Activated CD4-positive, alpha-beta T cell treated with anti-CD3 and anti-CD28 coated beads, Interleukin-2, Interleukin-6, amounts not matched to agents 100 ng/mL and 50 ng/mL, durations not matched to agents 16 hours and 8 hours (primary cell): ENCODE measurements around the gene SLC17A1.

Experiments used
- DNase-seq: peaks from one replicate; pipeline ENCODE4 v3.0.0-alpha.2; 2020

Gene SLC17A1

DNA sequence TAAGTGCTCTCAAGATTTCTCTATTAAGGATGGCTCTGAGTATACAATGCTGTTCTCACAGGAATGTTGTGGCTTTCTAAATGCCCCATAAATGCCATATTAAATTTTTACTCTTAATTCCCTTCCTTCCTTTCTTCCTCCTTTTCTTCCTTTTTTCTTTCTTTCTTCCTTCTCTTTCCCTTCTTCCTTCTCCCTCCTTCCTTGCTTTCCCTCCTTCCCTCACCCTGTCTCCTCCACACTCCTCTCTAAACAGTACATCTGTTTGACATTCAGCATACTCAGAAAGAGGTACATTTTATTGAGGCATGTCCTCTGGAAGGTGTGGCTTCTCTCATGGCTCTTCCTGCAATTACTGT, 433 bp upstream of the SLC17A1 start:
- DNase-seq, result no peak

DNA sequence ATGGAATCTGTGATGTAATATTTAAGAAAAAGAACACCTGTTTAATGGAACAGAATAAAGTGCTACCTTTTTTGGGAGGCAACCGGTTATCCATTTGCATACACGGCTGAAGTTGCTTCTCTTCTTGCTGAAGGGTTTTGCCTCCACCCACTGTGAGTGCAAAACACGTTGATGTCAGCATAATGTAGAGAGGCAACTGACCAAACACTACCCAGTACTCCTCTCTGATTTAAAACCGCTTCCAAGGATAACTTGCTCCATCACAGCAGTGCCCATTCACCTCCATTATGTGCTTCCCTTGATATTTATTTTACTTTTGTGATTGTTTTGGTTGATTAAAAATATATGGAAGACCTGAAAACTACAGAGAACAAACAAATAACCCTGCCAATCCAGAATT, 1.4 kb downstream of the SLC17A1 start:
- DNase-seq, result no peak

- peak; percentile 75 for DNase-seq
Measured at GRCh38 chr6:25829375-25829774, 2.5 kb downstream of the SLC17A1 start.

- DNase-seq, result peak; percentile 50
Measured at GRCh38 chr6:25821341-25821740, 10.5 kb downstream of the SLC17A1 start.

DNA sequence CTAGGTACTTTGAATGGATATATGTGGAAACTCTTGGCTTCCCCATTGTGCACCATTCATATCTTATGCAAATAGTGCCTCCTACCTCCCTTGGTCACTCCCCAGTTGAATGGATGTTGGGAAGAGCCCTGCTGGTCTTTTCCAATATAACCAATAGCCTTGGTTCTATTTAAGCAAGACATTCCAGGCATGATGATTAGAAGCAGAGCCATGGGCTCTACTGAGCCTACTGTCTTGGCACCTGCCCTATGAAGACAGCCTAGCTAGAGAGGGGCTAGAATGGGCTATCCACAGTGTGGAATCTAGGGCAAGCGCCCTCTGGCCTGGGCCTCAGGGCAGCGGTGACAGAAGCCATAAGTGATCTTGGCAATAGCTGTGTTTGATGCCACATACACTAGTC, 15.6 kb downstream of the SLC17A1 start:
- no peak for DNase-seq

- DNase-seq, result no peak
Measured at GRCh38 chr6:25815194-25815593, 16.7 kb downstream of the SLC17A1 start.

GRCh38 chr6:25804804-25805203, 27.0 kb downstream of the SLC17A1 start:
- DNase-seq, result no peak

GRCh38 chr6:25801436-25801835, 30.4 kb downstream of the SLC17A1 start:
- no peak for DNase-seq

DNA sequence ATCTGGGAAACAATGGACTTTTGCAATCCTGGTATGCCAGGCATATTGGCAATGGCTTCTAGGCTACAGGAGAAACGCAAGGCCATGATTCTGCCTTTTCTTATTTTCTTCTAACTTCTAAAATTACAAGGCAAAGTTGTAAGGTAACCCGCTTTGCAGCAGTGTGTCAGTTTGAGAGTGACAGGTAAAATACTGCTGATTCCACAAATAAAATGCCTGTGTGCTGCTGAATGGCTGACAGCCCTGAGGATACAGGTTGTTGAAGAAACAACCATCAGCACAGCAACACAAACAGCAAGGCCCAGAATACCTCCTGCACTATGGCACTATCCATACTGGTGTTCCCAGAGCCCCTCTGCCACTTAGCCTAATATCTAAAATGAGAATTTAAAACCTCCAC, 37.1 kb downstream of the SLC17A1 start:
- DNase-seq, result no peak

DNA sequence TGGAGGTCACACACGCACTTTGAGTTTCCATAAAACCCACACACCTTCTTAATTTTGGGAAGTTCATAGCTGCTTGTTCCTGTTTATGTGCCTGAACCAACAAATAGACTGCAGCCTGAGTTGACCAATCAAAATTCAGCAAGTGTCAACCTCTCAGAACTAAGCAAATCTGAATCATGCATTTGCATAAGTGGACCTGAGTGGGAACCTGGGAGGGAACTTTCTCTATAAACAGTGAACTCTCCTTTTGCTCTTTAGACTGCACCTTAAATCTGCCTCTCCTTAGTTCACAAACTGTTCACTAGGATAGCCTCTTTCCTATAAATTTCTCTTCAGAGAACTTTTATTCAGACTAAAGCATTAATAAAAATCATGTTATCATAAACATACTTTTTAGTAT, 37.9 kb downstream of the SLC17A1 start:
- DNase-seq, result no peak

DNA sequence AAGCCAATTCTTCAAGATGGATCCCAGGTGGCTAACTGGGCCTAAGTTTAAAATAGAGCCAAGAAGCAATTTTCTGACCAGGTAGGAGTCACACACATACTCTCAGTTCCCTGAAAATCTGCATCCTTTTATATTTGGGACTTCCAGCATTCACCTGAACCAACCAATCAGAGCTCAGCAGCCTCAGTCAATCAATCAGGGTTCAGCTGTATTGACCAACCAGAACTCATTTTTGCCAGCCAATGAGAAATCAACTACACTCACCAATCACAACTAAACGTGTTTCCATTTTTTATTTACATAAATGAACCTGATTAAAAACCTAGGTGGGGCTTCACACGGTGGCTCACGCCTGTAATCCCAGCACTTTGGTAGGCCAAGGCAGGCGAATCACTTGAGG, 39.8 kb downstream of the SLC17A1 start:
- no peak for DNase-seq

- no peak for DNase-seq
Measured at GRCh38 chr6:25789475-25789874, 42.4 kb downstream of the SLC17A1 start.

GRCh38 chr6:25788305-25788922, 43.4 kb downstream of the SLC17A1 start:
- peak; percentile 41 for DNase-seq

GRCh38 chr6:25787428-25787827, 44.4 kb downstream of the SLC17A1 start:
- DNase-seq, result peak; percentile 42

DNA sequence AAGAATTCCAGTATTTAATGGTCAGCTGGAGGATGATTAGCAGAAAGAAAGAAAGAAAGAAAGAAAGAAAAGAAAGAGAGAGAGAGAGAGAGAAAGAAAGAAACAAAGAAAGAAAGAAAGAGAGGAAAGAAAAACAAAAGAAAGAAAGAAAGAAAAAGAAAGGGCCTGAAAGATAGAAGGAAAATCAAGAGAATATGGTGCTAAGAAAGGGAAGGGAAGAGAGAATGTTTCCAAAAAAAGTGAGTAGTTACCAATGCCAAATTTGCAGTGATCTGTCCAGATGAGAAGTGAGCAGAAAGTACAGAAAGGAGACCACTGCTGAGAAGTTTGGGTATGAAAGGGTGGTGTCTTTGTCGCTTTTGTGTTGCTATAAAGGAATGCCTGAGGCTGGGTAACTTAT, 50.7 kb downstream of the SLC17A1 start:
- DNase-seq, result no peak

DNA sequence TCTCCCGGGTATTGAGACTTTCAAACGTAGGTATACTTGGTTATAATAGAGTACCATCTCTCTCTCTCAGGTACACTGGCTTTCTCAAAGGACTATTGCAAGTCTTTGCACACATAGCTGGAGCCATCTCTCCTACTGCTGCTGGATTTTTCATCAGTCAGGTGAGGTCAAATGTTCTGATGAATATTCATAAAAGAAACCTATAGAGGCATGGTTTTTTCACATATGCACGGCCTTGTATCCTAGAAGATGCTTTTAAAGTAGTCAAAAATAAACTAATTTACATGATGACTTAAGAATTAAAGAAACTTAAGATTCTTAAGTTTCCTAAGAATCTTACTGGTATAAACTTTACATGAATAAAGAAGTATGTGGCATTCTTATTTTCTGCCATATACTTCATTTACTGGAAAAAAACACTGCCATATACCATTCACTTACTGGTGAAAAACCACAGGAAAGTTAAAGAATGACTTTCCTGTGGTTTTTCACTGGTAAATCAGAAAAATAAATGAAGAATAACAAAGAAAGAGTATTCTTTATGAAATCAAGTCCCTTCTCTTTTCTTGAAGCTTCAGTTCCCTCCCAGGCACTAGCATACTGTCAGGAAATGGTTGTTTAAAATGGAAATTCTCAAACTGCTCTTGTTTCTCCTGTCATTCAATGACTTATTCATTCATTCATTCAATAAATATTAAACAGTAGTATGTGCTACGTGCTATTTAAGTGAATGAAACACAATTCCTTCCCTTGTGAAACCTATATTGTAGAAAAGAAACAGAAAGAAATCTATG, 53.8 kb downstream of the SLC17A1 start:
- DNase-seq, result peak; percentile 39

DNA sequence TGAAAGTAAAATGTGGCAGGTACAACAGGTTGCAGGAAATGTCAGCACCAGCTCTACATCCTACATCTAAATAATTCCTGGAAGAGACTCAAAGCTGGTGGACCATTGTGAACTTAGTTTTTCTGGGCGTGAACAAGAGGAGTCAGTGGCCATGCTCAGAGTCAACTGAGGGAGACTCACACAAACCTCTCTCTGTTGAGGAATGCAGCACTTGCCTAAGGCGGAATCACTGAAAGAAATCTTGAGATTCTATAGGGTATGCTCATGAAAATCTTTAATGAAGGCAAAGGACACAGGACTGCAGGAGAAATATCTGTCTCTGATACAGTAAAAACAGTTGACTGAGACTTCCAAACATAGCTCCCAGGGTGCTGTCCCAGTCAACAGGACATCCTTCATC, 54.8 kb downstream of the SLC17A1 start:
- no peak for DNase-seq

GRCh38 chr6:25774120-25774715, 57.6 kb downstream of the SLC17A1 start:
- DNase-seq, result no peak

GRCh38 chr6:25769983-25770382, 61.9 kb downstream of the SLC17A1 start:
- no peak for DNase-seq

DNA sequence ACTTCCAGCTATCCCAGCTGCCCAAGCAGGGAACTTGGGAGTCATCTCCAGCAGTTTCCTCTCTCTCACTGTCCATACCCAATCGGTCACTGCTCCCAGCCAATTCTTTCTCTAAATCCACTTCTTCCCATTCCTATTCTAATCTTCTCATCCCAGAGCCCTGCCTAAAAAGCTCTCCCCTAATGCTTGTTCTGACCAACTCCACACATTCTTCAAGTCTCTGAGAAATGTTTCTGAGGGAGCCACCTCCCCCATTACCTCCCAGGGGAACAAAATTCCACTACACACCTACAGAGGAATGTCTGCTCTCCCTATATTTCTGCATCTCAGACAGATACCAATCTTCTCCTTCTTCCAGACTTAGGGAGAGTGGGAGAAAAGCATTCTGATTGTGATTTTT, 63.3 kb downstream of the SLC17A1 start:
- DNase-seq, result no peak

DNA sequence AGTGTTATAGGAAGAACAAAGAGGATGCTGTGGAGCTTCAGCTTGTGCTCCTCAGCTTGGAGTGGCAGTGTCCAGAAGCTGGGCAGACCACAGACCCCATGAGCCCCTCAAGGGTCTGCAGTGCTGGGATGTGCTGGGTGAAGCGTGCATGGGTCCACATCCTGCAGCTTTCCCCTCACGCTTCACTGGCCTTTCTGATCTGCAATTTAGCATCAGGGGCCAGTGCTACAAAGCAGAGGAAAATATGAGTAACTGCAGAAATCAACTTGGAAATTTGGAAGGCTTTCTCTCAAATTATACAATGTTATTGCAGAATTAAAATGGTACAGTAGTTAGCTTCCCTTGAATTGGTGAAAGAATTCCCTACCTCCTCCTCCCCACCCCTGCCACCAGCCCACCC, 67.2 kb downstream of the SLC17A1 start:
- no peak for DNase-seq

DNA sequence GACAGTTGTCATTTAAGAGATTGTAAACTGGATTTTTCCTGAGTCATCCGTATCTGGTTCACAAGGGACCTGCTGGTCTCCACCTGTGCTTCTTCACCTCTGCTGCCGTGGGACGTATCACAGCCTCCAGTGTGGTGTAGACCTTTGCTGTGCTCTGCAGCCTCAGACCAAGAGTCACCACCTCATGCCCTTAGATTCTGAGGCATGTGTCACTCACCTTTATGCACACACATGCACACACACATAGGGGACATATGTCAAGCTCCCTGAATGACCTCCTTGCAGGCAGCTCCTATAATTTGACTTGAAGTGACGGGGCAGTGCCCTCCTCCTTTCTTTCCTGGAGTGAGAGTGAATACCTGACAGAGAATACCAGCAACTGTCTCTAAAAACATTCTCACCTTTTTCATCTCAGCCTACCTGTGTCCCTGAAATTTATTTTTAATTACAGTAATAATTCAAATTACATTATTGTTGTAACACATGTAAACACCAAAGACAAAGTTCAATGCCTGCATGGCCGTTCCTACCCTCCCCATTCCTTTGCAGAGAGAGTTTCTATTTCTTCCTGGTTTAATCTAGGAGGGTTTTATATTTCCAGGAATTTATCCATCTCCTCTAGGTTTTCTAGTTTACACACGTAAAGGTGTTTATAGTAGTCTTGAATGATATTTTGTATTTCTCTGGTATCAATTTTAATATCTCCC, 73.8 kb downstream of the SLC17A1 start:
- no peak for DNase-seq
